SK-MEL-5 (cell line): Measurements from ENCODE around the gene GFRA1. TPM values are rescaled to one million over a fixed set of nuclear protein-coding genes. Genes with fewer than 3 reads are reported as not detected.

ENCODE experiments used
- DNase-seq: peaks from one replicate; pipeline ENCODE4 v3.0.0-alpha.2; 2016; ENCODE audit warnings: low read depth, low spot score
- in situ Hi-C: cut with HindIII; loops from 2 replicates; pipeline ENCODE4 v1.10.0; 2016; ENCODE audit warnings: low sequenced_read_pairs, high pct_unique_total_duplicates, low pct_unique_long_range_greater_than_20kb
- total RNA-seq: library from RNA; depleted of rRNA; stranded (reverse); fragments of >200 nt; shearing (Covaris generic); gene quantifications from 2 replicates; pipeline ENCODE4 v1.2.3, GENCODE V29; 2014

Gene GFRA1
- total RNA-seq, 1 experiment from 2014 or later, result 0.24 TPM

DNA sequence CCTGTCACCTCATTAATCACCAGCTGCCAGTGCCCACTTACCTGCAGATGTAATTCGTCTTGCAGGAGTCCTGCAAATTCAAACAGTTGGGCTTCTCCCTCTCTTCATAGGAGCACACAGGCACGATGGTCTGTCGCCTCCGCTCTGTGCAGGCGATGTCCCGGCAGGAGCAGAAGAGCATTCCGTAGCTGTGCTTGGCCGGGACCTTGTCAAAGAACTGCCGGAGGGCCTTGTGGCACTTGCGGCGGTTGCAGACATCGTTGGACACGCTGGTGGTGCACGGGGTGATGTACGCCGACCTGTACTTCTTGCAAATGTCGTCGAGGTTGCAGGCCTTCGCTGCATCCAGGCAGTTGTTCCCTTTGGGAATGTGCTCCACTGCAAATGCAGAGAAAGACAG is 147.8 kb downstream of the GFRA1 start:
- in situ Hi-C loops, result no loop called here
- DNase-seq, result no peak

DNA sequence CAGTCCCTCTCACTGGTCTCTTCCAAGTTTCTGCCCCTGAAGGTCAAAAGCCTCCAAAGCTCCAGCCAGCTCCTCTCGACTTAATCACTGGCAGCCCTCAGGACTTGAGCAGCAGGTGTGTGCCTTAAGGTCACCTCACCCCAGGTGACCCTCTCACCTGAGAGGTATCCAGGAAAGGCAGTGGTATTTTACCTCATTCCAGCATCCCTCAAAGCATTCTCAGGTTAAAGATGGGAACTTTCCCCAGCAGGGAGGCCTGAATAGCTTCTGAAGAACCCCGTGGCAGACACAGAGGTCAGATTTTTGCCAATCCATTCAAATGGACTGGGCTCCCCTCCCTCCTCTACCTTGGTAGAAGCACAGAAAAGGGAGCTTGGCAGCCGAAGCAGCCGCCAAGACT is 148.2 kb downstream of the GFRA1 start:
- no peak for DNase-seq
- in situ Hi-C loops, result no loop called here

DNA sequence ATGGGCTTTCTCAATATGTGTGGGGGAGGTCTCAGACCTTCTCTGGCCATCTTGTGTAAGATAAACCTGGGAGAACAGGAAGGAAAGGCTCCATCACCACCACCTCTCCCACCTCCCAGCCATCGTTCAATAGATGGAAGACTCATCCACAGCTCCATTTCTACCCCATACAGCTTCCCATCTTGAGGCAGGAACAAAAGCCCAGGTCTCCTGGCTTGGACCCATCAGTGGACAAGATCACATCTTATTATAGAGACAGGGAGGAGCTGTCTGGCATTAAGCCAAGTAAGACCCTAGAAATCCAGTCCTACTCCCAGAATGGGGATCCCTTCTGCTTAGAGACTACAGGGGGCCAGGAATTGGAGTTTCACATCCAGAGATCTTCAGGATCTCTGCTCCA is 150.3 kb downstream of the GFRA1 start:
- in situ Hi-C loops, result no loop called here
- no peak for DNase-seq

DNA sequence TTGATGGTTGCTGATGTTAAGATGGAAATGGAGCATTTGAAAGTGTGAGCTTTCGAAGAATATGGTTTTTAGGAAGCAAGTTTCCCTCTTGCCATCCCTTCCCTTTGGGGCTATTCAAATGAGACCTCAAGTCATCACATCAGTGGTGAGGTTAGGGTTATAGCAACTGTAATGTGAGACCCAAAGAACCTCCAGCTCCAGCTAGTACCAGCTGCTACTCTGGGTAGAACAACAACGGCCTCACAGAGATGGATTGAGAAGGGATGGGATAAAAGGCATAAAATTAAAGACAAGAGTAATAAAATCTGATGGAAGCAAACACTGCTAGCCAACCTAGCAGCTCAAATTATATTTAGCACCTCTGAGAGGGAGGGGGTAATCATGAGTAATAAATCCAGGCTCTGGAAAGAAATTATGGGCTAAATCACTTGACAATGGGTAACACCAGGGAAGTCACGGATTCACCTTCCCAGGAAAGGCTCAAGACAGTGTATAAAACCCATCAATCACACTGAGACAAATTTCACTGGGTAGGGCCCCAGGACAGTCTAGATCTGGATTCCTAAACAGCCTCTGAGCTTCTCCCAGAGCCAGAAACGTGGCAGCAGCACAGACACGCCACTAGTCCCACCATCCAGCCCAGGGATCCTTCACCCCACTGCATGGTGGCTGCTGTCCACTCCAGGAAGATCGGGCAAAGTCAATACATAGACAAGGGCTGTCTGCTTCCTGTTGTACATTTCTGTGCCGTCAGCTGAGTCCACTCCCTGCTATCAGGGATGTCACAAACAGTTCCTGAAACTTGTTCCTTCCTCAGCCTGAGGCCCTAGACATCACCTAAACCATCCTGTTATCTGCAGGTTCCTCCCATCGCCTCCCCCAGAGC is 151.1 kb downstream of the GFRA1 start:
- in situ Hi-C loops, result no loop called here
- no peak for DNase-seq

DNA sequence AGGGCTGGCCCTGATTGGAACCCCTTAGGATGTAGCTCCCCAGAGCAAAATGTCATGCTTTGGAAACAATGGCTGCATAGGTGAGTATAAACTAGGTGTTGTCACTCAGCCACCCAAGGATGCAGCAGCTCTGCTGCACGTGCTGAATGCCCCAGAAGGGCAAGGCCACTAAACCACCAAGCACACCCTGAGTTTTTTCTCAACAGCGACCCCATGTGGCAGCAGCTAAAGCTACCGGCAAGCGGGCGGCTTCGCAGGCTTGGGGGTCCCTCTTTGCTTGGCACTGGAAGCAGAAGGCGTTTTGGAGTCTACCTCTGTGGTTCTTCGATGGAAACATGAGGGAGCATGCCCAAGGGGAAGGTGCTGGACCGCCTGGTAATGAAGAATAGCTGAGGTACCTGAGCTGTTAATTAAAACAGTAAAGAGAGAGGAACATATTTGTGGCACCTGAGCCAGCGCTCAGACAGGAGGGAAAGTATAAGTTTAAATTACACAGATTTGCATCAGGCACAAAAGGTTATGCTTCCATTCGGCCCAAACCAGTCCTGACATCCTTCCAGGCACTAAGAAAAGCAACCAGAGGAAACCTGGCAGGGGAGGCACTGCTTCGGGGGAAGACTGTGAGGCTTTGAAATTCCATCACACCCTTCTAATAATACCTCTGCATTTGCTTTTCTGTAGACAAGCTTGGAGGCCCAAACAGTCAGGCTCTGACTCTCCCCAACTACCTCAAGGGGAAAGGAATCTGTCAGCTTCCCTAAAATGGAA is 152.1 kb downstream of the GFRA1 start:
- in situ Hi-C loops, result no loop called here
- DNase-seq, result no peak

DNA sequence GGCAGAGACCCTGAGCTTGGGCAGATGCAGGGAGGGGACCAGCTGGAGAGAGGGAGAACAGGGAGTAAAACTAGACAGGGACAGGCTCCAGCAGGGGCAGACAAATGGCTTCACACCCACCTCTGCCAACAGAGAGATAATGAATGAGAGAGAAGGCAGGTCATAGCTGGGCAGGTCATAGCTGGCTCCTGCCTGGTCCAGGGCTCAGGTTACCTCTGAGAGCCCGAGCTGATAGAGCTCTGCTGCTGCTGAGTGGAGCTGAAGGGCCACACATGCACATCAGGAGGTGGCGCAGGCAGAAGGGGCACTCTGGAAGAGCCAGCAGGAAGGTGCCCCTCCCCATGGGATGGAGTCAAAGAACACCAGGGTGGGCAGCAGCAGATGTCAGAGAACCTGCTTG is 154.2 kb downstream of the GFRA1 start:
- in situ Hi-C loops, result no loop called here
- DNase-seq, result no peak

DNA sequence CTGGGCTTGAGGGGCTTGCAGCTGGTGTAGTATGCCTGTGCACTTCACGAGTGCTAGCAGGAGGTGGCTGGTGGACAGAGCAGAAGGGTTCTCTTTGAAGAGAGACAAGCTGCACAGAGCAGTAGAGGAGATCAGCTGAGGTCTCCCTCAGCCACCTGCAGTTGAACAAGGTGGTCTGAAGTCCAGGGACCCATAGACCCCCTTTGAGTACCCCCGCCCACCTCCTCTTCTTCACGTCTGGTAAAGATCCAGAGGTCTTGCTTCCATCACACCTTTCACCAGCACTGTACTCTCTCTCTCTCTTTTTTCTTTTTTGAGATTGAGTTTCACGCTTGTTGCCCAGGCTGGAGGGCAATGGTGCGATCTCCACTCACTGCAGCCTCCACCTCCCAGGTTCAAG is 157.2 kb downstream of the GFRA1 start:
- in situ Hi-C loops, result no loop called here
- DNase-seq, result no peak

DNA sequence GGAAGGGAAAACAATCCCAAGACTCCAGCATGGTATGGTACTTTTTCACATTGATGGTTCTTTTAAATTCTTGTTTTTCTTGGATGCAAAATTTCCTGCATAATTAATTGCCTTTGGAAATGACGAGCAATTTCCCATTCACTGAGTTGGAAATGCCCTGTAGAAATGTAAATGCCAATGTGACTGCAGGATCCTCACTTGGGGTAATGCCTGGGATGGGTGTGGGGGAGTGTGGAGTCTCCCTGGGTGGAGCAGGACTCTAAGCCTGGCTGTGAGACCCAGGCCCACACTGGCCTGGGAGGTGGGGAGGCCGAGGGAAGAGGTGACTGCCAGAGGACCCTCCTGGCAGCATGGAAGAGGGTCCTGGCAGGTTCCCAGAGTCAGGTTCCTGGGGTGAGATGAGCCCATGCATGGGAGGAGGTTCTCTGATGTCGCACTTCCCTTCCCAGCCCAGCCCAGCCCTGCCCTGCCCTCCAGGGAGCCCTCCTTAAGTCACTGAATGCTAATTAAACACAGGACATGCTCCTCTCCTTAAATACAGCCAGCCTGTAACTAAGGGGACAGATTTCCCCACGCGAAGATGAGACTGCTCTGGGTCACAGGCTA is 157.9 kb downstream of the GFRA1 start:
- DNase-seq, result no peak
- in situ Hi-C loops, result no loop called here

DNA sequence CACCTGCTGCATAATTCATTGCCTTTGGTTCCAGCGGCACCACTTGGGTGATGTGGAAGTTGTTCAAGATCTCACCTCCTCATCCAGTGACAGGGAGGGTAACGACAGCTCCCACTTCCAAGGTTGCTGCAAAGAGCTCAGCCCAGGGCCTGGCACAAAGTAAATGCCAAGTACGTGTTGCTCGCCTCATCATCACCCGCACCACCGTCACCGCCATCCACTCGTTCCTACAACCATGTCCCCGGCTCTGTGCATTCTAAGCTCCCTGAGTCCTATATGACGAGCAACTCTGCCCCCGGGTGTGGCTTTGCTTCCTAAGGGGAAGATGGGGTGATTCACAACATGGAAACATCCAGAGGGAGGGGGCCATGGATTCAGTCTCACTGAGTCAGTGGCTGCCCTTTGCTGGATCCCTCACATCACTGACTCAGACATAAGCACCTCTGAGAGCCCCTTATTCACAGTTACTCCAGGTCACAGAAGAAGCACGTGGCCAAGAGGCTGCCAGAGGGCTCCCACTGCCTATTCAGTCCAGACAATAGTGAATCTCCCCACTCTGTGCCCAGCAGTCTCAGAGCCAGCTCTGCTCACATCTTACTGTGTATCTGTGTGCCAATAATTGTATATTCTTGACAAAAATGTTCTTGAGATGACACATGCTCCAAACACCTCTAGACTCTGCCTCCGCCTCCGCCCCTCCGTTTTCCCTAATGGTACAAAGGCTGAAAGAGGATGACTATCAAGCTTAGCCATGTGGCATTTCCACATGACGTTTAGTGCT is 159.1 kb downstream of the GFRA1 start:
- in situ Hi-C loops, result no loop called here
- DNase-seq, result peak; percentile 64

DNA sequence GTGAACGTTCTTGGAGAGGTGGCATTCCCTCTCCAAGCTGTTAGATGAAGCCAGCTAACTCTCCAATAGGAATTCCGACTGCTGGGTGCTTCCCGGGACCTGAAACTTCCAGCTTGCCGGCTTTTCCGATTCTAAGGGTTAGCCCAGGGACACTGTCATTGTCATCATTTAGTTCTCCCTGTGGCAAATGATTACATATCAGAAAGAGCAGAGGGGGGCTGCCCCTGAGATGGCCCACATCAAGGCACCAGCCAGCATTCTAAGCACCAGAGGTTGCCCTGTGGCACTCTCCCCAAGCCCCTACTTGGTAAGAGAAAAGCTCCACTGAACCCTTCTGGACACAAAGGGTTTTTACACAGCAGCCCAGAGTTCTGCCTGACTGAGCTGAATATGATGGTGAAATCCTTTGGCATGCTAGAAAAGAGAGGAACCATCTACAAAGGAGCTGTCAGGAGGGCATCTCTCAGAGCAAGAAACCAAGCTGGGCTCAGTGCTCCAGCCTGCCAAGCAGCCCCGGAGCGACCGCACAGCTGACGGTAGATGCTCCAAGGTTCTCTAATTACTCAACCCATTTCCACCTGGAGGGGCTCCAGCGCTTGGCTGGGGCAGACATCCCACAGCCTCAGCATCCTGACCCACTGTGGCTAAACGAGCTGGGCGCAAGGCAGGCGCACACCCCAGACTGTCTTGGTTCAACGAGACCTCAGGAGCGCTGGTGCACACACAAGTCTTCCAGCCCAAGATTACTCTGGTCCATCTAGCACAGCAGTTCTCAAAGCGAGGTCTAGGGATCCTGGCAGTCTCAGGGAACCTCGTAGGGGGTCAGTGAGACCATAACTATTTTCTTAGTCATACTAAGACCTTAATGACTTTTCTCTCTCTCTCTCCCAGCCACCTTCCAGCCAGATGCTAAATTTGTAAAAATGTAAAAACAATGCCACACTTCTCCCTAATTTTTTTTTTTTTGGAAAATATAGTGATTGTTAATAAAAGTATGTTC is 160.5 kb downstream of the GFRA1 start:
- no peak for DNase-seq
- in situ Hi-C loops, result no loop called here

DNA sequence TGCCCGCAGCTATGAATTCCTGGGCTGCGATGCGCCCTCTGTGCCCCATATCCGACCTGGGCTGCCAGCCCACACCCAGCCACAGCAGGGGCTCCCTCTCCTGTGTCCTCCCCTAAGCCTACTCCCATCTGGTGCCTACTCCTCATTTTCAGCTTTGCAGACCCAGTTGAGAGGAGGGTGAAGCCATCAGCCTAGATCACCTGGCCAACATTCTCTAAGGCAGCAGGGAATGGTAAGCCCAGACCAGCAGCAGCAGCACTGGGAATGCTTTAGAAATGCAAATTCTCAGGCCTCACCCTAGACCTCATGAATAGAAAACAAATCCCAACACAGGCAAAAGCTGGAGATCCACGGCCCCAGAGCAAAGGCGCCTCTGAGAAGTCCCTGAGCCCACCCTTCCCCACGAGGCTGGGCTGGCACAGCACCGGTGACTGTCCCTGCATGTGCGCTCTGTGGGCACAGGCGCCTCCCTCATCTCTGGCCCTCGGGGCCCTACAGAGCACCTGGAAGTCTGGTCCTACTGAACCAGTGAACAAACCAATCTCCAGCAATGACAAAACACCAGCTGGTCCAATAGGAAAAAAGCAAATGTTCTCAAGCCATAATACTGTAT is 161.4 kb downstream of the GFRA1 start:
- no peak for DNase-seq
- in situ Hi-C loops, result no loop called here

DNA sequence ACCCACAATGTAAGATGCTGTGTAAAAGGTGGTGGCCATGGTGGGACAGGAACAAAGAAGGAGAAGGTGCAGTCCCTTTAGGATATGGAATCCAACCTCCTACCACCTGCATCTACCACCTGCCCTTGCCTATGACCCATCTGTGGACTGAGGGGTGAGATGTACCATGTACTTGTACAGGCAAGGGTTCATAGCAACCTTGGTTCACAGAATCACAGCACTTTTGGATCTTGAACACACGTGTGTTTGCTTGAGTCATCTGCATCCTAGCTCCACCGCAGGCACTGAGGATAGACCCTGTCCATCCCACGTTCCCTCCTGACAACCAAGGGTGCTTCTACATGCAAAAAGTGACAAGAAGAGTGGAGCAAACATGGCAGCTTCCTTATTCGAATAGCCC is 162.3 kb downstream of the GFRA1 start:
- no peak for DNase-seq
- in situ Hi-C loops, result no loop called here

DNA sequence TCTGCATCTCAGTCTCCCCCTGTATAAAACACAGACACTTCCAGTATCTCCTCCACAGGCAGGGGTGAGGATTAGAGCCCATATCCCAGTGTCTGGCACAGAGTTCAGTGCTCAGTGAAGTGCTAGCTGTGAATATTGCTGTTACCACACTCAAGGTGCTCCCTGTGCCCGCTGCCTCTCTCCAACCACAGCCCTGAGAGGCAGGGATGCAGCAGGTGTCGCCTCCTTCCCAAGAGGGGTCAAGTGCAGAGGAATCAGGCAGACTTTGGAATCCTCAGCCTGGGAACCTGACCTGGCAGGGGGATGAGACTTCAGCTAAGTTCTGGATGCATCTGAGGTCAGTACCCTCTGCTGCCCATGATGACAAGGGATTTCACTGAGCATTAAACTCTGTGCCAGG is 163.1 kb downstream of the GFRA1 start:
- in situ Hi-C loops, result no loop called here
- no peak for DNase-seq

DNA sequence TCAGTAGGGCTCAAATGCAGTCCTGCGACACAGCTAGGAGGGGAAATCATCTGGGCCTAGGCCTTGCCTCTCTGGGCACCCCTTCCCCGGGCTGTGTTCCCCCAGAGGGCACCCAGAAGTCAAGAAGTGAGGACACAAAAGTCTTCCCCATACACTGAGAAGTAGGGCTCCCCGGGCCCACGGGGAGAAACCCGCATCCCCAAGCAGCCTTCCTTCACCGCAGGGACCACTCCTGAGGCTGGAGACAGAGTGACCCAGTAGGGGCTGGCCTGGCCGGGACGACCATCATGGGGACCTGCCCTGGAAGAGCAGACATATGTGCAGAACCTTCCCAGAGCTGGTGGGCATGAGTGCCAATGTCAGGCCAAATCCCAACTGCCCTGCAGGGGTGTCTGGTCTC is 163.5 kb downstream of the GFRA1 start:
- DNase-seq, result no peak
- in situ Hi-C loops, result no loop called here

DNA sequence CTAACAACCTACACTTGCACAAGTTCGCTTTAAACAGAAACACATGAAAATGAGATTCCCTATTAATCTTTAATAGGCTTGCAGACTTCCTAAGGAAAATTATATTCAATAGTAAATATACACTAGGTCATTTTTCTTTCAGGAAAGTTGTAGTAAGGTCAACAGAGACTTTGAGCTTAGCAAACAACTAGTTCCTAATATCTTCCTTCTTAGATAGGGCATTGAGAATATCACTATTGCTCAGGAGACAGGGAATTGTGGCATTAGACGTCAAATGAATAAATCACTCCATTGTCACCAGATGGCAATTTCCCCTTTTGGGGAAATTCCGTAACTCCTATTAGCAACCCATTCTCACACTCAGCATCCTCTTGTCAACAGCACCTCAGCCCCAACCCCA is 164.9 kb downstream of the GFRA1 start:
- in situ Hi-C loops, result no loop called here
- DNase-seq, result no peak

DNA sequence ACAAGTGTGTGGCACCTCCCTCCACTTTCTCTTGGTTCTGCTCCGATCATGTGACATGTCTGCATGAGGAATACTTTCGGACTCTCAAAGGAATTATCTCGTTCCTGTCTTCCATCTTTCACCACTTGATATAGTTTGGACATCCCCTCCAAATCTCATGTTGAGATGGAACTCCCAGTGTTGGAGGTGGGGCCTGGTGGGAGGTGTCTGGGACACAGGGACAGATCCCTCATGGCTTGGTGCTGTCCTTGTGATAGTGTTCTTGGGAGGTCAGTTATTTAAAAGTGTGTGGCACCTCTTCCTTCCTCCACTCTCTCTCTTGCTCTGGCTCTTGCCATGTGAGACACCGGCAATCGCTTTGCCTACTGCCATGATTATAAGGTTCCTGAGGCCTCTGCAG is 166.4 kb downstream of the GFRA1 start:
- DNase-seq, result no peak
- in situ Hi-C loops, result no loop called here
